HEK293 (cell line): ENCODE measurements around the gene BAK1.
A peak's percentile ranks its signal among the peaks of the same experiment; 100 is the strongest.

ENCODE experiments used
- BCL11B ChIP-seq: fragments of 450-650 bp; formaldehyde crosslinking; IDR thresholded peaks from 2 replicates; pipeline ENCODE4 v1.5.1; 2016; ENCODE audit warnings: low read depth, missing biosample characterization, missing genetic modification characterization
- ELK4 ChIP-seq: IDR thresholded peaks from 2 replicates; pipeline ENCODE4 v1.6.1; 2011; ENCODE audit warnings: mild to moderate bottlenecking, low read depth, low read length, borderline replicate concordance
- GLIS1 ChIP-seq: fragments of 450-650 bp; formaldehyde crosslinking; IDR thresholded peaks from 2 replicates; pipeline ENCODE4 v1.5.1; 2016; ENCODE audit warnings: missing biosample characterization, missing genetic modification characterization
- IKZF3 ChIP-seq: fragments of 450-650 bp; IDR thresholded peaks from 2 replicates; pipeline ENCODE4 v1.5.0; 2018; ENCODE audit warnings: missing biosample characterization, mild to moderate bottlenecking, missing genetic modification characterization, moderate library complexity
- INSM2 ChIP-seq: fragments of 450-650 bp; formaldehyde crosslinking; IDR thresholded peaks from 2 replicates; pipeline ENCODE4 v1.5.1; 2016; ENCODE audit warnings: missing biosample characterization, missing genetic modification characterization
- KLF1 ChIP-seq: fragments of 450-650 bp; formaldehyde crosslinking; IDR thresholded peaks from 2 replicates; pipeline ENCODE4 v1.5.1; 2016; ENCODE audit warnings: missing biosample characterization, missing genetic modification characterization
- MYNN ChIP-seq: fragments of 450-650 bp; formaldehyde crosslinking; IDR thresholded peaks from 2 replicates; pipeline ENCODE4 v1.5.1; 2016; ENCODE audit warnings: missing biosample characterization, missing genetic modification characterization, borderline replicate concordance
- PRDM1 ChIP-seq: fragments of 450-650 bp; formaldehyde crosslinking; IDR thresholded peaks from 2 replicates; pipeline ENCODE4; 2016; ENCODE audit warnings: missing biosample characterization, missing genetic modification characterization
- SETDB1 ChIP-seq: IDR thresholded peaks from one replicate; pipeline ENCODE4 v1.6.1; 2017; ENCODE audit warnings: mild to moderate bottlenecking, low read length, moderate library complexity, mixed read lengths; ENCODE audit not compliant: insufficient read length
- SP2 ChIP-seq: fragments of 450-650 bp; formaldehyde crosslinking; IDR thresholded peaks from 2 replicates; pipeline ENCODE4 v1.5.1; 2016; ENCODE audit warnings: missing biosample characterization, missing genetic modification characterization
- TCF7L2 ChIP-seq: IDR thresholded peaks from 2 replicates; pipeline ENCODE4 v1.6.1; 2011; ENCODE audit warnings: low read depth, mild to moderate bottlenecking, inconsistent platforms, low read length, moderate library complexity, borderline replicate concordance
- YY2 ChIP-seq: fragments of 450-650 bp; formaldehyde crosslinking; IDR thresholded peaks from 2 replicates; pipeline ENCODE4 v1.5.1; 2016; ENCODE audit warnings: missing biosample characterization, missing genetic modification characterization
- ZBTB44 ChIP-seq: fragments of 450-650 bp; IDR thresholded peaks from 2 replicates; pipeline ENCODE4 v1.5.1; 2018; ENCODE audit warnings: missing biosample characterization, mild to moderate bottlenecking, missing genetic modification characterization
- ZNF138 ChIP-seq: fragments of 450-650 bp; formaldehyde crosslinking; IDR thresholded peaks from 2 replicates; pipeline ENCODE4 v1.5.1; 2016; ENCODE audit warnings: missing biosample characterization, missing genetic modification characterization, borderline replicate concordance
- ZNF16 ChIP-seq: fragments of 450-650 bp; formaldehyde crosslinking; IDR thresholded peaks from 2 replicates; pipeline ENCODE4 v1.5.1; 2016; ENCODE audit warnings: low read depth, missing biosample characterization, missing genetic modification characterization
- ZNF202 ChIP-seq: fragments of 450-650 bp; formaldehyde crosslinking; IDR thresholded peaks from 2 replicates; pipeline ENCODE4 v1.5.1; 2016; ENCODE audit warnings: missing biosample characterization, missing genetic modification characterization, borderline replicate concordance
- ZNF266 ChIP-seq: fragments of 450-650 bp; formaldehyde crosslinking; IDR thresholded peaks from 2 replicates; pipeline ENCODE4 v1.5.1; 2016; ENCODE audit warnings: missing biosample characterization, missing genetic modification characterization, low read depth
- ZNF529 ChIP-seq: fragments of 450-650 bp; formaldehyde crosslinking; IDR thresholded peaks from 2 replicates; pipeline ENCODE4 v1.5.1; 2017; ENCODE audit warnings: missing genetic modification characterization, missing biosample characterization; ENCODE audit not compliant: insufficient replicate concordance
- ZNF549 ChIP-seq: fragments of 450-650 bp; IDR thresholded peaks from 2 replicates; pipeline ENCODE4 v1.5.1; 2018; ENCODE audit warnings: missing biosample characterization, missing genetic modification characterization, mild to moderate bottlenecking, inconsistent platforms, moderate library complexity
- ZNF561 ChIP-seq: fragments of 450-650 bp; IDR thresholded peaks from 2 replicates; pipeline ENCODE4 v1.5.1; 2018; ENCODE audit warnings: missing biosample characterization, missing genetic modification characterization, borderline replicate concordance
- ZNF585B ChIP-seq: fragments of 450-650 bp; formaldehyde crosslinking; IDR thresholded peaks from 2 replicates; pipeline ENCODE4 v1.5.1; 2016; ENCODE audit warnings: missing biosample characterization, missing genetic modification characterization
- ZNF596 ChIP-seq: fragments of 450-650 bp; IDR thresholded peaks from 2 replicates; pipeline ENCODE4 v1.5.0; 2018; ENCODE audit warnings: missing biosample characterization, mild to moderate bottlenecking, missing genetic modification characterization, moderate library complexity
- ZNF629 ChIP-seq: fragments of 450-650 bp; formaldehyde crosslinking; IDR thresholded peaks from 2 replicates; pipeline ENCODE4 v1.5.1; 2017; ENCODE audit warnings: missing biosample characterization, missing genetic modification characterization
- ZNF654 ChIP-seq: fragments of 450-650 bp; formaldehyde crosslinking; IDR thresholded peaks from 2 replicates; pipeline ENCODE4 v1.5.1; 2016; ENCODE audit warnings: low read depth, missing biosample characterization, missing genetic modification characterization
- ZNF747 ChIP-seq: fragments of 450-650 bp; formaldehyde crosslinking; IDR thresholded peaks from 2 replicates; pipeline ENCODE4 v1.5.1; 2016; ENCODE audit warnings: missing biosample characterization, missing genetic modification characterization
- ZNF776 ChIP-seq: fragments of 450-650 bp; formaldehyde crosslinking; IDR thresholded peaks from 2 replicates; pipeline ENCODE4 v1.5.0; 2017; ENCODE audit warnings: missing biosample characterization, missing genetic modification characterization, borderline replicate concordance
- ZNF792 ChIP-seq: fragments of 450-650 bp; formaldehyde crosslinking; IDR thresholded peaks from 2 replicates; pipeline ENCODE4 v1.5.1; 2016; ENCODE audit warnings: missing biosample characterization, missing genetic modification characterization
- TF ChIP-seq, protein P1 (sequence below): fragments of 450-650 bp; formaldehyde crosslinking; IDR thresholded peaks from 2 replicates; pipeline ENCODE4 v1.5.1; 2017; ENCODE audit warnings: missing biosample characterization, missing genetic modification characterization
- TF ChIP-seq, protein P2 (sequence below): fragments of 450-650 bp; formaldehyde crosslinking; IDR thresholded peaks from 2 replicates; pipeline ENCODE4 v1.5.1; 2016; ENCODE audit warnings: missing biosample characterization, missing genetic modification characterization, low read depth
- TF ChIP-seq, protein P3 (sequence below): fragments of 450-650 bp; formaldehyde crosslinking; IDR thresholded peaks from 2 replicates; pipeline ENCODE4 v1.5.1; 2017; ENCODE audit warnings: missing biosample characterization, missing genetic modification characterization

The BAK1 gene

GRCh38 chr6:33620158-33620855 lies 40.2 kb upstream of the BAK1 start (continued):
- TF ChIP-seq PRDM1 (tag by site-specific recombination) (peak; percentile 66), ZNF654 (tag by site-specific recombination) (no peak), ZNF266 (tag by site-specific recombination) (no peak), ZNF596 (tag by site-specific recombination) (no peak), GLIS1 (tag by site-specific recombination) (peak; percentile 85), BCL11B (tag by site-specific recombination) (no peak), ZNF529 (no peak), SETDB1 (no peak), ZNF585B (tag by site-specific recombination) (no peak), ZNF629 (tag by site-specific recombination) (no peak), SP2 (tag by site-specific recombination) (peak; percentile 48), ZNF561 (tag by site-specific recombination) (no peak), KLF1 (no peak), ZNF16 (no peak), ZNF747 (no peak), IKZF3 (tag by site-specific recombination) (peak; percentile 22; the same call in 1 of the 2 replicates), ZNF549 (tag by site-specific recombination) (no peak), INSM2 (no peak), ZNF138 (tag by site-specific recombination) (no peak), ZNF202 (no peak), ZNF776 (tag by site-specific recombination) (no peak), ZNF792 (tag by site-specific recombination) (no peak), TCF7L2 (no peak), MYNN (tag by site-specific recombination) (no peak), YY2 (tag by site-specific recombination) (no peak), ZBTB44 (tag by site-specific recombination) (no peak), ELK4 (no peak)
- TF ChIP-seq, protein P1, sequence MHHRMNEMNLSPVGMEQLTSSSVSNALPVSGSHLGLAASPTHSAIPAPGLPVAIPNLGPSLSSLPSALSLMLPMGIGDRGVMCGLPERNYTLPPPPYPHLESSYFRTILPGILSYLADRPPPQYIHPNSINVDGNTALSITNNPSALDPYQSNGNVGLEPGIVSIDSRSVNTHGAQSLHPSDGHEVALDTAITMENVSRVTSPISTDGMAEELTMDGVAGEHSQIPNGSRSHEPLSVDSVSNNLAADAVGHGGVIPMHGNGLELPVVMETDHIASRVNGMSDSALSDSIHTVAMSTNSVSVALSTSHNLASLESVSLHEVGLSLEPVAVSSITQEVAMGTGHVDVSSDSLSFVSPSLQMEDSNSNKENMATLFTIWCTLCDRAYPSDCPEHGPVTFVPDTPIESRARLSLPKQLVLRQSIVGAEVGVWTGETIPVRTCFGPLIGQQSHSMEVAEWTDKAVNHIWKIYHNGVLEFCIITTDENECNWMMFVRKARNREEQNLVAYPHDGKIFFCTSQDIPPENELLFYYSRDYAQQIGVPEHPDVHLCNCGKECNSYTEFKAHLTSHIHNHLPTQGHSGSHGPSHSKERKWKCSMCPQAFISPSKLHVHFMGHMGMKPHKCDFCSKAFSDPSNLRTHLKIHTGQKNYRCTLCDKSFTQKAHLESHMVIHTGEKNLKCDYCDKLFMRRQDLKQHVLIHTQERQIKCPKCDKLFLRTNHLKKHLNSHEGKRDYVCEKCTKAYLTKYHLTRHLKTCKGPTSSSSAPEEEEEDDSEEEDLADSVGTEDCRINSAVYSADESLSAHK = no peak
- TF ChIP-seq, protein P2, sequence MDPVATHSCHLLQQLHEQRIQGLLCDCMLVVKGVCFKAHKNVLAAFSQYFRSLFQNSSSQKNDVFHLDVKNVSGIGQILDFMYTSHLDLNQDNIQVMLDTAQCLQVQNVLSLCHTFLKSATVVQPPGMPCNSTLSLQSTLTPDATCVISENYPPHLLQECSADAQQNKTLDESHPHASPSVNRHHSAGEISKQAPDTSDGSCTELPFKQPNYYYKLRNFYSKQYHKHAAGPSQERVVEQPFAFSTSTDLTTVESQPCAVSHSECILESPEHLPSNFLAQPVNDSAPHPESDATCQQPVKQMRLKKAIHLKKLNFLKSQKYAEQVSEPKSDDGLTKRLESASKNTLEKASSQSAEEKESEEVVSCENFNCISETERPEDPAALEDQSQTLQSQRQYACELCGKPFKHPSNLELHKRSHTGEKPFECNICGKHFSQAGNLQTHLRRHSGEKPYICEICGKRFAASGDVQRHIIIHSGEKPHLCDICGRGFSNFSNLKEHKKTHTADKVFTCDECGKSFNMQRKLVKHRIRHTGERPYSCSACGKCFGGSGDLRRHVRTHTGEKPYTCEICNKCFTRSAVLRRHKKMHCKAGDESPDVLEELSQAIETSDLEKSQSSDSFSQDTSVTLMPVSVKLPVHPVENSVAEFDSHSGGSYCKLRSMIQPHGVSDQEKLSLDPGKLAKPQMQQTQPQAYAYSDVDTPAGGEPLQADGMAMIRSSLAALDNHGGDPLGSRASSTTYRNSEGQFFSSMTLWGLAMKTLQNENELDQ = no peak
- TF ChIP-seq, protein P3, sequence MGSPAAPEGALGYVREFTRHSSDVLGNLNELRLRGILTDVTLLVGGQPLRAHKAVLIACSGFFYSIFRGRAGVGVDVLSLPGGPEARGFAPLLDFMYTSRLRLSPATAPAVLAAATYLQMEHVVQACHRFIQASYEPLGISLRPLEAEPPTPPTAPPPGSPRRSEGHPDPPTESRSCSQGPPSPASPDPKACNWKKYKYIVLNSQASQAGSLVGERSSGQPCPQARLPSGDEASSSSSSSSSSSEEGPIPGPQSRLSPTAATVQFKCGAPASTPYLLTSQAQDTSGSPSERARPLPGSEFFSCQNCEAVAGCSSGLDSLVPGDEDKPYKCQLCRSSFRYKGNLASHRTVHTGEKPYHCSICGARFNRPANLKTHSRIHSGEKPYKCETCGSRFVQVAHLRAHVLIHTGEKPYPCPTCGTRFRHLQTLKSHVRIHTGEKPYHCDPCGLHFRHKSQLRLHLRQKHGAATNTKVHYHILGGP (tag by site-specific recombination) = no peak
